HuH-7.5 (cell line): Measurements from ENCODE around the gene RAF1.
"Not testable (repeated sequence)": the region's sequence is repeated elsewhere in the genome, so short reads cannot be mapped to it uniquely, and the experiment has no call there.

Experiments used
- DNase-seq: peaks from one replicate; pipeline ENCODE4 v3.0.0; 2011; ENCODE audit warnings: low spot score

RAF1 gene

GRCh38 chr3:12638105-12638504, 25.8 kb downstream of the RAF1 start:
- no peak for DNase-seq

GRCh38 chr3:12633108-12633507, 30.8 kb downstream of the RAF1 start:
- DNase-seq = no peak

- DNase-seq = no peak
Observed at GRCh38 chr3:12632523-12632922, 31.4 kb downstream of the RAF1 start.

- not testable (repeated sequence) for DNase-seq
Observed at GRCh38 chr3:12630843-12631242, 33.1 kb downstream of the RAF1 start.

GRCh38 chr3:12630292-12630691, 33.6 kb downstream of the RAF1 start:
- no peak for DNase-seq

- DNase-seq = no peak
Observed at GRCh38 chr3:12629560-12629959, 34.4 kb downstream of the RAF1 start.

GRCh38 chr3:12628813-12629212, 35.1 kb downstream of the RAF1 start:
- no peak for DNase-seq

GRCh38 chr3:12627370-12627769, 36.5 kb downstream of the RAF1 start:
- DNase-seq = no peak

- DNase-seq = not testable (repeated sequence)
Observed at GRCh38 chr3:12624964-12625363, 39.0 kb downstream of the RAF1 start.

- DNase-seq = no peak
Observed at GRCh38 chr3:12624056-12624455, 39.9 kb downstream of the RAF1 start.

- DNase-seq = no peak
Observed at GRCh38 chr3:12622335-12622734, 41.6 kb downstream of the RAF1 start.

GRCh38 chr3:12620729-12621128, 43.2 kb downstream of the RAF1 start:
- no peak for DNase-seq

GRCh38 chr3:12620305-12620704, 43.6 kb downstream of the RAF1 start:
- no peak for DNase-seq

- no peak for DNase-seq
Observed at GRCh38 chr3:12618426-12618825, 45.5 kb downstream of the RAF1 start.

GRCh38 chr3:12615266-12615665, 48.7 kb downstream of the RAF1 start:
- DNase-seq = no peak

- DNase-seq = no peak
Observed at GRCh38 chr3:12613250-12613649, 50.7 kb downstream of the RAF1 start.

- no peak for DNase-seq
Observed at GRCh38 chr3:12612514-12613226, 51.2 kb downstream of the RAF1 start.

- no peak for DNase-seq
Observed at GRCh38 chr3:12611117-12611516, 52.8 kb downstream of the RAF1 start.

GRCh38 chr3:12608376-12608775, 55.5 kb downstream of the RAF1 start:
- no peak for DNase-seq

- no peak for DNase-seq
Observed at GRCh38 chr3:12603969-12604368, 59.9 kb downstream of the RAF1 start.

- DNase-seq = no peak
Observed at GRCh38 chr3:12601072-12601471, 62.8 kb downstream of the RAF1 start.

- no peak for DNase-seq
Observed at GRCh38 chr3:12598890-12599289, 65.0 kb downstream of the RAF1 start.

GRCh38 chr3:12593473-12593872, 70.4 kb downstream of the RAF1 start:
- DNase-seq = no peak

- DNase-seq = no peak
Observed at GRCh38 chr3:12591997-12592715, 71.8 kb downstream of the RAF1 start.
